HG03025 (cell line): ENCODE results near the gene ZMYND8.

ENCODE experiments used
- ATAC-seq: cut with Tn5 transposase; IDR thresholded peaks from one replicate; pipeline ENCODE4 v1.9.1; 2021; ENCODE audit warnings: mild to moderate bottlenecking, moderate library complexity; ENCODE audit not compliant: unreplicated experiment, low FRiP score

ZMYND8 gene

GRCh38 chr20:47354714-47355488 lies 1.6 kb downstream of the ZMYND8 start:
- no peak for ATAC-seq

- no peak for ATAC-seq
Observed at GRCh38 chr20:47354464-47354713, 2.1 kb downstream of the ZMYND8 start.

- ATAC-seq = no peak
Observed at GRCh38 chr20:47353692-47354463, 2.6 kb downstream of the ZMYND8 start.

- ATAC-seq = no peak
Observed at GRCh38 chr20:47353239-47353691, 3.2 kb downstream of the ZMYND8 start.

- ATAC-seq = no peak
Observed at GRCh38 chr20:47352332-47353238, 3.9 kb downstream of the ZMYND8 start.

- ATAC-seq = no peak
Observed at GRCh38 chr20:47351643-47352331, 4.7 kb downstream of the ZMYND8 start.

- no peak for ATAC-seq
Observed at GRCh38 chr20:47350691-47351545, 5.6 kb downstream of the ZMYND8 start.

- ATAC-seq = no peak
Observed at GRCh38 chr20:47350181-47350550, 6.3 kb downstream of the ZMYND8 start.

- ATAC-seq = no peak
Observed at GRCh38 chr20:47349365-47350180, 6.9 kb downstream of the ZMYND8 start.

GRCh38 chr20:47348539-47349142 lies 7.9 kb downstream of the ZMYND8 start:
- ATAC-seq = no peak

- no peak for ATAC-seq
Observed at GRCh38 chr20:47347661-47348435, 8.7 kb downstream of the ZMYND8 start.

GRCh38 chr20:47346172-47346571 lies 10.3 kb downstream of the ZMYND8 start:
- ATAC-seq = no peak

- no peak for ATAC-seq
Observed at GRCh38 chr20:47345214-47345613, 11.3 kb downstream of the ZMYND8 start.

GRCh38 chr20:47343007-47343472 lies 13.5 kb downstream of the ZMYND8 start:
- ATAC-seq = no peak

GRCh38 chr20:47338131-47338628 lies 18.3 kb downstream of the ZMYND8 start:
- no peak for ATAC-seq

- no peak for ATAC-seq
Observed at GRCh38 chr20:47337413-47337812, 19.1 kb downstream of the ZMYND8 start.

GRCh38 chr20:47336129-47336754 lies 20.3 kb downstream of the ZMYND8 start:
- no peak for ATAC-seq
